Testis (tissue), 3 donors: Measurements from ENCODE around the gene LSM3. TPM values are rescaled to one million over a fixed set of nuclear protein-coding genes. Genes with fewer than 3 reads are reported as not detected.

Experiments used
- DNase-seq: peaks from one replicate; pipeline ENCODE4 v3.0.0-alpha.2; 2019
- H3K27ac ChIP-seq, 2 donors: fragments of 200-600 bp; sonication (generic); one replicate each; pipeline ENCODE4 v1.5.1; 2019
- H3K27me3 ChIP-seq: fragments of 200-600 bp; sonication (generic); one replicate; pipeline ENCODE4 v1.5.1; 2019
- H3K36me3 ChIP-seq: fragments of 200-600 bp; sonication (generic); one replicate; pipeline ENCODE4 v1.5.1; 2017; ENCODE audit warnings: low read depth; ENCODE audit errors: missing control alignments
- H3K4me1 ChIP-seq: fragments of 200-600 bp; sonication (generic); one replicate; pipeline ENCODE4 v1.5.1; 2019
- H3K4me3 ChIP-seq, 2 donors: fragments of 200-600 bp; sonication (generic); one replicate each; pipeline ENCODE4 v1.5.1; 2017 to 2019
- H3K9me3 ChIP-seq: fragments of 200-600 bp; sonication (generic); one replicate; pipeline ENCODE4 v1.5.1; 2017
- CTCF ChIP-seq, 3 experiments: fragments of 450-650 bp in 2 of 3; fragments of 200-600 bp in 1 of 3; sonication (generic) in 1 of 3; IDR thresholded peaks; one replicate each; pipeline ENCODE4 v1.5.1; 2016 to 2019; ENCODE audit warnings: antibody characterized with exemption in 3 of 3, mild to moderate bottlenecking in 2 of 3, moderate library complexity in 1 of 3
- POLR2A ChIP-seq: fragments of 450-650 bp; IDR thresholded peaks from one replicate; pipeline ENCODE4 v1.6.1; 2017; ENCODE audit warnings: antibody characterized with exemption, mild to moderate bottlenecking, moderate library complexity
- WGBS, 2 donors: methylation state at CpG; one replicate each; pipeline ENCODE4 v1.1.5; 2018; 5-methylcytosine and 5-hydroxymethylcytosine counted together
- intact Hi-C: fragments of 100-400 bp; cut with DNase I; formaldehyde crosslinking; loops from one replicate; pipeline ENCODE4 v1.15.1; 2023; ENCODE audit warnings: low total_unique reads
- polyA plus RNA-seq: library from polyadenylated mRNA; stranded (reverse); fragments of 350-450 nt; fragmentation: Illumina TruSeq; extraction: RNeasy Lipid Tissue Mini Kit (QIAGEN cat#74804); gene quantifications from one replicate; pipeline ENCODE4 v1.2.3, GENCODE V29; 2014; ENCODE audit warnings: low read depth, low replicate concordance; ENCODE audit not compliant: insufficient read depth
- total RNA-seq, 2 donors: library from RNA; depleted of rRNA; stranded (reverse); fragments of >200 nt; gene quantifications; one replicate each; pipeline ENCODE4 v1.2.3, GENCODE V29; 2016

The LSM3 gene
- total and polyA plus RNA-seq, 3 donors from 2014 or later, result 13.6 to 21.2 (median 14.9) TPM

GRCh38 chr3:14236902-14237301 is 58.3 kb downstream of the LSM3 start:
- no peak for TF ChIP-seq CTCF (IDR thresholded peaks at IDR 0.05)
- TF ChIP-seq POLR2A, result no peak
- Histone ChIP-seq H3K36me3 (no peaks in the 10 kb centered on the region), H3K27me3 (no peaks in the 10 kb centered on the region), H3K4me1 (no peaks in the 10 kb centered on the region), H3K27ac (no peak overlapping the region), H3K4me3 (no peak overlapping the region), H3K9me3 (no peaks in the 10 kb centered on the region)
- intact Hi-C loops, result no loop called here
- no peak for DNase-seq
- 77 to 80% methylated on average over 3 of the region's 3 CpGs for WGBS, 2 donors

- H3K27ac ChIP-seq, result no peak overlapping the region
- no peaks in the 10 kb centered on the region for H3K27me3 ChIP-seq
- H3K4me3 ChIP-seq, result no peak overlapping the region
- no peaks in the 10 kb centered on the region for H3K36me3 ChIP-seq
- TF ChIP-seq CTCF (IDR thresholded peaks at IDR 0.05) (no peak), POLR2A (no peak)
- H3K9me3 ChIP-seq, result no peaks in the 10 kb centered on the region
- H3K4me1 ChIP-seq, result no peaks in the 10 kb centered on the region
- intact Hi-C loops, result no loop called here
- peak; percentile 73 for DNase-seq
- WGBS, 2 donors, result 53% methylated on average over 6 of the region's 6 CpGs; no CpG with 5 or more reads in 1 of the 2 donors
These were observed 58.8 kb downstream of the LSM3 start for GRCh38 chr3:14237457-14237856.

GRCh38 chr3:14238356-14238755 is 59.7 kb downstream of the LSM3 start:
- no peak for DNase-seq
- intact Hi-C loops, result no loop called here
- Histone ChIP-seq H3K4me3 (no peak overlapping the region), H3K27me3 (no peaks in the 10 kb centered on the region), H3K9me3 (no peaks in the 10 kb centered on the region), H3K36me3 (no peaks in the 10 kb centered on the region), H3K27ac (no peak overlapping the region), H3K4me1 (no peaks in the 10 kb centered on the region)
- no peak for TF ChIP-seq CTCF (IDR thresholded peaks at IDR 0.05)
- no peak for TF ChIP-seq POLR2A
- 94 to 97% methylated on average over 7 of the region's 7 CpGs for WGBS, 2 donors

DNA sequence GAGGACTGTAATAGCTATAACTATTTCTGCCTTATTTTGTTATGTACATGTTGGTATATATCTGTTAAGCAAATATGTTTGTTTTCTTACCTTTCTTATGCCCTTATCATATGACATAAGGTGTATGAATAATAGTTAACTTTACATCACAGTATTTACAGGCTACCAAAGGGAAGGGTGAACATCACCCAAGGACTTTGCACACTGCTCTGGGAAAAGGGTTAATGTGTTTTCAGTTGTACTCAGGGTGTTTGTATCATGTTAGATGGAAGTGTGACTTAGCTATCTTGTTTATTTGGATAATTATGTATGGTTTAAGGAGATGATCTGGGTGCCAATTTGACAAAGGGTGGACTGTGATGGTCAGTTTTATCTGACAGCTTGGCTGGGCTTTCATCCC is 60.3 kb downstream of the LSM3 start:
- Histone ChIP-seq H3K4me1 (no peaks in the 10 kb centered on the region), H3K36me3 (no peaks in the 10 kb centered on the region), H3K4me3 (no peak overlapping the region), H3K27ac (no peak overlapping the region), H3K27me3 (no peaks in the 10 kb centered on the region), H3K9me3 (no peaks in the 10 kb centered on the region)
- intact Hi-C loops, result no loop called here
- no peak for TF ChIP-seq POLR2A
- TF ChIP-seq CTCF (IDR thresholded peaks at IDR 0.05), result no peak
- no peak for DNase-seq

DNA sequence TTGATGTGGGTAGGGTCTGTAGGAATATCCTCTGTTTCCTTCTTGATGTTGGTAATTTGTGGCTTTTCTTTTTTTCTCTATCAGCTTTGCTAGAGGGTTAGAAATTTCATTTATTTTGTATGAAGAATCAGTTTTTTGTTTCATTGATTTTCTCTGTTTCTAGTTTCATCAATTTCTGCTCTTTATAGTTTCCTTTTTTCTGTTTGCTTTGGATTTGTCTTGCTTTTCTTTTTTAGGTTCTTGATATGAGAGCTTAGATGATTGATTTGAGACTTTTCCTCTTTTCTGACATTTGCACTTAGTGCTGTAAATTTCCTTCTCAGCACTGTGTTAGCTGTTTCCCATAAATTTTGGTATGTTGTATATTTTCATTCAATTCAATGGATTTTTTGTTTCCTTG is 61.3 kb downstream of the LSM3 start:
- intact Hi-C loops, result no loop called here
- no peak for DNase-seq
- Histone ChIP-seq H3K27me3 (no peaks in the 10 kb centered on the region), H3K9me3 (no peaks in the 10 kb centered on the region), H3K4me1 (peaks cover 8% of the 10 kb centered on the region), H3K27ac (no peak overlapping the region), H3K36me3 (no peaks in the 10 kb centered on the region), H3K4me3 (no peak overlapping the region)
- TF ChIP-seq POLR2A, result no peak
- TF ChIP-seq CTCF (IDR thresholded peaks at IDR 0.05), result no peak
